Bronchial smooth muscle cell (primary cell): ENCODE data around the gene DESI2. TPM values are rescaled to one million over a fixed set of nuclear protein-coding genes. Genes with fewer than 3 reads are reported as not detected.

Source experiments
- total RNA-seq: library from RNA; depleted of rRNA; stranded (reverse); fragments of >200 nt; gene quantifications from 2 replicates; pipeline ENCODE4 v1.2.1, GENCODE V29; 2014

DESI2 gene
- total RNA-seq, result 24.3 and 27.7 TPM in 2 replicates

GRCh38 chr1:244652623-244653438 lies at the start of gene DESI2:
DESI2 (plus strand) TSS chr1:244653126; CDS start chr1:244653314, 188 bp downstream.

Other genes starting within 250 kb of the DESI2 start
- gene ADSS2, start 201.2 kb upstream of the DESI2 start, total RNA-seq, result 20.3 and 34.8 TPM in 2 replicates
- gene CATSPERE, start 191.9 kb upstream of the DESI2 start, total RNA-seq, result 0.77 and 1.1 TPM in 2 replicates
- 7.3 and 14.3 TPM in 2 replicates for gene COX20, start 182.5 kb downstream of the DESI2 start, total RNA-seq
- 235 and 291 TPM in 2 replicates for gene HNRNPU, start 211.4 kb downstream of the DESI2 start, total RNA-seq